ENCODE data around the gene MAST4.

The MAST4 gene

GRCh38 chr5:66642538-66642937 lies 46.3 kb downstream of the MAST4 start:
- no peak for DNase-seq (ENCODE audit: low read depth)
- H3K4me3 ChIP-seq (ENCODE audit: low read depth, low read length), result no peak overlapping the region

GRCh38 chr5:66643387-66643786 lies 47.2 kb downstream of the MAST4 start:
- no peak overlapping the region for H3K4me3 ChIP-seq (ENCODE audit: low read depth, low read length)
- DNase-seq (ENCODE audit: low read depth), result no peak

- H3K4me3 ChIP-seq (ENCODE audit: low read depth, low read length), result no peak overlapping the region
- no peak for DNase-seq (ENCODE audit: low read depth)
Observed at GRCh38 chr5:66644111-66644510, 47.9 kb downstream of the MAST4 start.

GRCh38 chr5:66645039-66645438 lies 48.8 kb downstream of the MAST4 start:
- no peak for DNase-seq (ENCODE audit: low read depth)
- H3K4me3 ChIP-seq (ENCODE audit: low read depth, low read length), result no peak overlapping the region

GRCh38 chr5:66646570-66646969 lies 50.4 kb downstream of the MAST4 start:
- no peak overlapping the region for H3K4me3 ChIP-seq (ENCODE audit: low read depth, low read length)
- DNase-seq (ENCODE audit: low read depth), result no peak

GRCh38 chr5:66647146-66647856 lies 51.1 kb downstream of the MAST4 start:
- DNase-seq (ENCODE audit: low read depth), result no peak
- no peak overlapping the region for H3K4me3 ChIP-seq (ENCODE audit: low read depth, low read length)

GRCh38 chr5:66652818-66653217 lies 56.6 kb downstream of the MAST4 start:
- DNase-seq (ENCODE audit: low read depth), result no peak

GRCh38 chr5:66653325-66653724 lies 57.1 kb downstream of the MAST4 start:
- H3K4me3 ChIP-seq (ENCODE audit: low read depth, low read length), result no peak overlapping the region
- DNase-seq (ENCODE audit: low read depth), result no peak

More at GRCh38 chr5:66652818-66653217, 56.6 kb downstream of the MAST4 start:
- H3K4me3 ChIP-seq (ENCODE audit: low read depth, low read length), result no peak overlapping the region

- no peak overlapping the region for H3K4me3 ChIP-seq (ENCODE audit: low read depth, low read length)
- DNase-seq (ENCODE audit: low read depth), result peak; percentile 47
Observed at GRCh38 chr5:66655395-66656324, 59.5 kb downstream of the MAST4 start.

GRCh38 chr5:66658516-66658915 lies 62.3 kb downstream of the MAST4 start:
- no peak for DNase-seq (ENCODE audit: low read depth)
- H3K4me3 ChIP-seq (ENCODE audit: low read depth, low read length), result no peak overlapping the region

GRCh38 chr5:66659780-66660179 lies 63.6 kb downstream of the MAST4 start:
- no peak for DNase-seq (ENCODE audit: low read depth)
- no peak overlapping the region for H3K4me3 ChIP-seq (ENCODE audit: low read depth, low read length)

- no peak for DNase-seq (ENCODE audit: low read depth)
- no peak overlapping the region for H3K4me3 ChIP-seq (ENCODE audit: low read depth, low read length)
Observed at GRCh38 chr5:66660396-66660795, 64.2 kb downstream of the MAST4 start.

- no peak for DNase-seq (ENCODE audit: low read depth)
- no peak overlapping the region for H3K4me3 ChIP-seq (ENCODE audit: low read depth, low read length)
Observed at GRCh38 chr5:66661149-66661548, 65.0 kb downstream of the MAST4 start.

GRCh38 chr5:66666778-66667177 lies 70.6 kb downstream of the MAST4 start:
- H3K4me3 ChIP-seq (ENCODE audit: low read depth, low read length), result no peak overlapping the region

GRCh38 chr5:66669086-66669861 lies 73.1 kb downstream of the MAST4 start:
- DNase-seq (ENCODE audit: low read depth), result no peak

More at GRCh38 chr5:66666778-66667177, 70.6 kb downstream of the MAST4 start:
- no peak for DNase-seq (ENCODE audit: low read depth)

GRCh38 chr5:66669862-66670195 lies 73.6 kb downstream of the MAST4 start:
- no peak overlapping the region for H3K4me3 ChIP-seq (ENCODE audit: low read depth, low read length)
- no peak for DNase-seq (ENCODE audit: low read depth)

More at GRCh38 chr5:66669086-66669861, 73.1 kb downstream of the MAST4 start:
- no peak overlapping the region for H3K4me3 ChIP-seq (ENCODE audit: low read depth, low read length)

- no peak for DNase-seq (ENCODE audit: low read depth)
- no peak overlapping the region for H3K4me3 ChIP-seq (ENCODE audit: low read depth, low read length)
Observed at GRCh38 chr5:66671305-66671704, 75.1 kb downstream of the MAST4 start.

GRCh38 chr5:66674802-66675201 lies 78.6 kb downstream of the MAST4 start:
- DNase-seq (ENCODE audit: low read depth), result no peak
- H3K4me3 ChIP-seq (ENCODE audit: low read depth, low read length), result no peak overlapping the region

- DNase-seq (ENCODE audit: low read depth), result no peak
- H3K4me3 ChIP-seq (ENCODE audit: low read depth, low read length), result no peak overlapping the region
Observed at GRCh38 chr5:66675406-66675805, 79.2 kb downstream of the MAST4 start.

- H3K4me3 ChIP-seq (ENCODE audit: low read depth, low read length), result no peak overlapping the region
- DNase-seq (ENCODE audit: low read depth), result no peak
Observed at GRCh38 chr5:66680221-66680620, 84.0 kb downstream of the MAST4 start.
